KBM-7 (cell line): Measurements from ENCODE around the gene HOXB5.

ENCODE experiments used
- DNase-seq: peaks from one replicate; pipeline ENCODE4 v3.0.0-alpha.2; 2015
- in situ Hi-C: fragments of 300-500 bp; cut with MboI; formaldehyde crosslinking; loops from 2 replicates; pipeline ENCODE4 v1.14.3; 2020; ENCODE audit warnings: low sequenced_read_pairs, low pct_unique_long_range_greater_than_20kb, mixed read lengths

Gene HOXB5

DNA sequence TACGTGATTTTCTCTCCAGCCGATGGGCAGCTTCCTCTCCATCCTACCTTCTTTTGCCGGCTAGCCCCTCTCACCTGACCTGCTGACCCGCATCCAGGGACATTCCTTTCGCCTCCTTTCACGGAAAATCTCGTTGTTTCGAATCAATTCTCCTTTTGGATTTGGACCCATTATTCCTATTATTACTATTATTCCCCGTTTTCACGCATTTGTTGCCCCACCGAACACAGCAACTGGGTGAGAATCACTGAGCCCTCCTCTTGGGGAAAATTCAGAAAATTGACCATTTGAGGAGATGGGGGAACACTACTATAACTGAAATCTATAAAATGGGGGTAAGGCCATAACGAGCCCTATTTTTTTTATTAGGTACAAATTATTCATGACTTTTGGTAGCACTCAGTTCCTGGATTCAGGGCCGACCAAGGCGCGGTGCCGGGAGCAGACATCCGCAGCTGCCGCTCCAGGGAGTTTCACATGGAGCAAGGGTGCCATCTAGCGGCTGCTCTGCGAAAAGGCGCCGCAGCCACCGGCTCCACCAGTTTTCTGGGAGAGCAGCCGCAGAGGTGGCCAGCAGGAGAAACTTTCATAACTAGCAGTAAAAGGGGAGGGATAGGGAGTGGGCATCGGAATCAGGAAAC, 24.8 kb upstream of the HOXB5 start:
- in situ Hi-C loops, result no loop called here

DNA sequence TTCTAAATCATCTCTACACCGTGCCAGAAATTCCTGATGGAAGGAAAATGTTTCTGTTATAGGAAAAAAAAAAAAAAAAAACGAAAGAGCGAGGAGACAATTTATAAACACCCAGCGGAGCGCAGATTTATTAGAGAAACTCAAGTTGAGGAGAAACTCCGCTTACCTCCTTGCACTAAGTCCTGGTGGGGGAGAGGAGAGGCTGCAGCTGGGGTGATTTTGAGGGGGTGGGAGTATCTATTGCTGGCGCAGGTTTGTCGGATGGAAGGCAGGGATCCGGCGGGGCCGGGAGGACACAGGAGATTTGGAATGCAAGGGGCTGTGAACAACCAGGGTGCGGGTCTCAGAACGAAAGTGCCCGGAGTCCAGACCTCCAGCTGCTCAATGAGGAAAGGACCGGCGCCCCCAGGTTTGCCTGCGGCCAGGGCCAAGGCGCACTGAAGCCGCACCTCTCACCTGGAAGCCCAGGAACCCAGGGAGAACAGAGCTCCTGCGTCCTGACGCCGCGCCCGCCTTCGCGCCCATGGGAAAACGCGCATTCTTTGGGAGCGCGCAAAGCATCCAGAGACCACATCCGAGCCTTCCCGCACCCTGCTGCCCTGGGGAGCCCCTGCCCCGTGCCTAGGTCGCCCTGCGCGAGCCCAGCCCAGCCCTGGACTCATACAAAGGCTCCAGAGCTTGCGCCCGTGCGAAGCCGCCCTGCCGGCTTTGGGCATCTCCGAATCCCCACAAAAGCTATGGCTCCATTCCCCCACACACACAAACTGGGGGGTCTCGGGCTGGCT, 24.1 kb upstream of the HOXB5 start:
- in situ Hi-C loops, result no loop called here
- no peak for DNase-seq

More for the DNA sequence above, 24.8 kb upstream of the HOXB5 start:
- DNase-seq, result peak; percentile 90

DNA sequence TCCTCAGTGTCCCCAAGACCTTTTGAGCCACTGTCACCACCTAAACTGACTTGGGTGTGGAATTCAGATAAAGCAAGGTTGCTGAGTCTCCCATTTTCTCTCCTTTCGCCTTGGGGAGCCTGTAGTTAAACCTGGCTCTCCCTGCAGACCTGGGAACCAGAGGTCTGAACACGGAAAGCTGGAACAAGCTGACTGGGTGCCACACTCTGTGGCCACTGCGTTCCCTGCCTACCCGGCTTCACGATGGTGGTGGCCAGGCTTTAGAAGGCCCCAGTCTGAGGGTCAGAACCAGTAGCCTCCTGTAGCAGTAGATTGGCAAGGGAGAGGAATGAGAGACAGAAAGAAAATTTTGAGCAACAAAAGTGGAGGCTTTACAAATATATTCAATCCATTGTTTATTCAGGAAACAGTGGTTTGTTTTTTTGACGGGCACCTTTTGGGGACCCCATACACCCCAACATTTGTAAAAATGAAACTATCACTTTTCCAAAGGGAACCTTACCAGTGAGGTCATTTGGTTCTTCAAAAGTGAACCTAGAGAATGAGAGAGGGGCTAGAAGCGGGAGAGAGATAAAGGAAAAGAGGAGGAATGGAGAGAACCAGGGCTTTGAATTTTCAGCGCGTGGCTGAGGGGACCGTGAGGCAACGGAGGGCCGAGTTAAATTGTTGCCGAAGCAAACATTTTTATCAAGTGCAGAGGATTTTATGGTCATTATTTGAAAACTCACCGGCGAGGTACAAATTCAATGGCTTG, 23.3 kb upstream of the HOXB5 start:
- in situ Hi-C loops, result no loop called here
- no peak for DNase-seq

DNA sequence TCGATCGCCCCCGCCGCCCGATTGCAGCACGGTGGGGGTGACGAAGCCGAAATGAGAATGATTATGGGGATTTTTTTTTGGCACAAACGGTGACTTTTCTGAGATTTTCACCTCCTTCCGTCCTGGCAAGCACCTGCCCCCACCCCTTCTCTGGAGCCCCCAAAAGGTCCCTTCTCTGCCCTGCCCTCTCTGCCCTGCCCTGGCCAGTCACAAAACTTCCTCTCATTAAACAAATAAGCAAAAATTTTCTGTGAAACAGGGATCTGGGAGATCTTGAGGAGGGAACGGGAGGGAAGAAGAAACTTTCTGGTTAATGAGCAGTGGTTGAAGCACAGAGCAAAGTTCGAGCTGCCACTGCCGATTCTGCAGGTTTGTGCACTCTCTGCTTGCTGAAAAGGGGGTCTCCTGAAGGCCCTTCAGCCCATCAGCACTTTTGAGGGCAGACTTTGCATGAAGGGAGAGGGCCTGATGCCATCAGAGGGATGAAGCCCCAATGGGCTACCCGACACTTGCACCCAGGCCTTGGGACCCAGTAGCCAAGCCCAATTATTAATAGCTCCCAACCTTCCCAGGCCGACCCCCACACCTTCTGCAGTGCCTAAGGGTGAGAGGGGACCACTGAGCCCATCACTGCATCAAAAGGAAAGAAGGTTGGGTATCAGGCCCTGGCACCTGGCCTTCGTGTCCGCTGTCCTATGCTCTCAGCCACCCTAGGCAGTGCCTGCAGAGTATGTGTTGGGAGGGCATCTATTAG, 22.6 kb upstream of the HOXB5 start:
- in situ Hi-C loops, result no loop called here

DNA sequence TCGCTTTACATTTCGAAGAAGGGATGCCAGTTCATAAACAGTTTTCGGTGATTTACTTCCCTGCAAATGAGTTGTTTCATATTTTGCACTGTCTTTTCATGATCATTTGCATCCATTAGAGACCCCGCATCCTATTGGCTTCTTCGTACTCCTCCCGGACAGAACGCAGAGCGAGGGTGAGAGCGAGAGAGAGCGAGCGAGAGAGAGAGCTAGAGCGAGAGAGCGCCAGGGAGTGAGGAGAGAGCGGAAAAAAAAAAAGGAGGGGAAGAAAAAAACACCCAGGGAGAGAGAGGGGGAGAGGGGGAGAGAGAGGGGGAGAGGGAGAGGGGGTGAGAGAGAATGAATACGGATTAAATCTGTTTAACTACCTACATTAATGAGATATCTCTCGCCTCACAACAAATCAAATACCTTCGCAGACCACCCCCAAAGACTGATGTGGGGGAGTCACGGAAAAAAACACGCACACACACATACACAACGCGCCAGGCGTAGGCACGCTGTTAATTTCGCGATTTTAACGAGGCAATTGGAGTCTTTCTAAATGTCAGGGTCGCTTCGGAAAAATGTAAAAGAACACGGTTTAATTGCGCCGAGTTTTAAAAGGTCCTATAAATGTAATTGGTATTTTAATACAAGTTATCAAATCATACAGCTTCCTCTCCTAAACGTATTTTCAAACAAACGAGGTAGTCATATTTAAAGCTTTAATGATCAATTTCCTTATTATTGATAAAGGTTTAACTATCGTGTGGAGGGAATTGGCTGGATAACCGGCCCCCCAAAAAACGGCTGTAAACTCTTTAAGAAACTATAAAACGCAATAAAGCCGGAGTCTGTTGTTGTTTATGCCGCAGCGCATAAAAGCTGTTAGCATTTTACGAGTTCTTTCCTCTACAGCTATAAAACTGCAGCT, 21.7 kb upstream of the HOXB5 start, which contains the start of gene HOXB8:
HOXB8 (minus strand) TSS at position 246 of the 916 bp plus-strand sequence. CDS start 588 bp downstream, outside the sequence.
- in situ Hi-C loops, result no loop called here
- DNase-seq, result no peak

More for the DNA sequence above, 22.6 kb upstream of the HOXB5 start:
- no peak for DNase-seq

DNA sequence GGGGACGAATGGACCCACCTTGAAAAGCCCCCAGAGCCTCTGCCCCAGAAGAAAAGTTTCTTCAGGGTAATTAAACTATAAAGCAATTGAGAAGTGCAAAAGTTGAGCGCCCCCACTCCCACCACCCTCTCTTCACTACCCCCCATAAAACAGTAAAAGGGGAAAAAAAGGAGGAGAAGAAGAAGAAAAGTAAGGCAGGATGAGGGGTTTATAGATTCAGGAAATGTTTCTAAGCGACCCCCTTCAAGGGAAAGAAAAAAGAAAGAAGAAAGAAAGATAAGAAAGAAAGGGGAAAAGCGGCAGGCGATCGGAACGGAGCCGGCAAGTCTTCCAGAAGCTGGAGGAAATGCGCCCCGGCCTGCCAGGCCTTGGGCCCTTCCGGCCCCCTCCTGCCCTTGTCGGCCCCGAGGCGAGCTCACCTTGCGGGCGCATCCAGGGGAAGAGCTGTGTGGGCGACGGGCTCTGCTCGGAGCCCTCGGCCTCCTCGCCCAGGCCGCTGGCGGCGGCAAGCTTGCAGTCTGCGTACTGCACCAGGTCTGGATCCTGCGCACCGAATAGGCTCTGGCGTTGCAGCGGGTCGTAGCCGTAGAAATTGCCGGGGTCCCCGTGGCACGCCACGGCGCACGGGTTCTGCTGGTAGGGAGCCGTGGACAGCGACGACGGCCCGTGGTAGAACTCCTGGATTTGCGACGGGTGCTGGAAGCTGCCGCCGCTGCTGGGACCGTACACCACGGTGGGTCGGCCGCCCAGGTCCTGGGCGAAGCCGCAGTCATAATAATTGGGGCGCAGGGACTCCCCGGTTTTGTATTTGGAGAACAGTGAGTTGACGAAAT, 20.5 kb upstream of the HOXB5 start:
- in situ Hi-C loops, result no loop called here

DNA sequence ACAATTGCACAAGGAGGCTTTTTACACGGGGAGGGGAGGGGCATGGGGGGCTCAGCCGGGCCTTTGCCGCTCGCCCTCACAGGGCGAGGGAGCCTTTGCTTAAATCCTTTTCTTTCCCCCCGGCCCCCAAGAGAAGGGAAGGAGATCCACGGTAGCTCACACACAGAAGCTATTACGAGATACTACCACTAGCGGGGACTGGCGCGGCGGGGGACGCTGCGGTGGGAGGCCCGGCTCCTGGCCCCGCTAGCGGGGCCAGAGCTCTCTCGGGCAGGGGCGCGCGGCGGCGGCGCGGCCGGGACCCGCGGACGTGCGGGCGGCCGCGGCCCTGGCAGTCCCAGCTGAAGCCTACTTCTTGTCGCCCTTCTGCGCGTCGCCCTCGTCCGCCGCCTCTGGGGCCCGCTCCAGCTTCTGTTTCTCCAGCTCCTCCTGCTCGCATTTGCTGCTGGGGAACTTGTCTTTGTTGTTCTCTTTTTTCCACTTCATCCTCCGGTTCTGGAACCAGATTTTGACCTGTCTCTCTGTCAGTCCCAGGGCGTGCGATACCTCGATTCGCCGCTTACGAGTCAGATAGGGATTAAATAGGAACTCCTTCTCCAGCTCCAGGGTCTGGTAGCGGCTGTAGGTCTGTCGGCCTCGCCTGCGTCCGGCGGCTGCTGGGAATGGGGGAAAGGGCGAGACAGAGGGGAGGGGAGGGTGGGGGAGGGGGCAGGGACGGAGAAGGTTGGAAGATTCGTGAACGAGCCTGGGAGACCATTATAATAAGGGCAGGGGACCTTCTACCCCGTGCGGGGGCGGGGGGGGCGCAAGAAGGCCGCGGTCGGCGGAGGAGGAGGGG, 19.5 kb upstream of the HOXB5 start:
- in situ Hi-C loops, result no loop called here
- peak; percentile 40 for DNase-seq

More for the DNA sequence above, 20.5 kb upstream of the HOXB5 start:
- no peak for DNase-seq

DNA sequence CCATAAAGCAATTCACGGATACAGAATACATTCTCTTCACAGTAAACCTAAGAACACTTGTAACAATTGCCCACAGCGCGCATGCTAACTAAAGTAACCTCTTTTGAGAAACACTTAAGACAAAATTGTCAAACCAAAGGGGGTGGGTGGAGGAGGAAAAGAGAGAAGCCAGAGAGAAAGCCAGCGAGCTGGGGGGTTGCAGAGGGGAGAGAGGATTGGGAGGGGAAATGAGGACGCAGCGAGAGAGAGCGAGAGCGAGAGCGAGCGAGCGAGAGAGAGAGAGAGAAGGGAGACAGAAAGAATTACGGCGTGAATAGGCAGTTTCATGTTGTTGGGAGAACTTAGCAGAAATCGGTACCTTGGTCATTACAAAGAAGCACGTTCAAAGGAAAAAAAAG, 18.9 kb upstream of the HOXB5 start:
- in situ Hi-C loops, result no loop called here
- no peak for DNase-seq

DNA sequence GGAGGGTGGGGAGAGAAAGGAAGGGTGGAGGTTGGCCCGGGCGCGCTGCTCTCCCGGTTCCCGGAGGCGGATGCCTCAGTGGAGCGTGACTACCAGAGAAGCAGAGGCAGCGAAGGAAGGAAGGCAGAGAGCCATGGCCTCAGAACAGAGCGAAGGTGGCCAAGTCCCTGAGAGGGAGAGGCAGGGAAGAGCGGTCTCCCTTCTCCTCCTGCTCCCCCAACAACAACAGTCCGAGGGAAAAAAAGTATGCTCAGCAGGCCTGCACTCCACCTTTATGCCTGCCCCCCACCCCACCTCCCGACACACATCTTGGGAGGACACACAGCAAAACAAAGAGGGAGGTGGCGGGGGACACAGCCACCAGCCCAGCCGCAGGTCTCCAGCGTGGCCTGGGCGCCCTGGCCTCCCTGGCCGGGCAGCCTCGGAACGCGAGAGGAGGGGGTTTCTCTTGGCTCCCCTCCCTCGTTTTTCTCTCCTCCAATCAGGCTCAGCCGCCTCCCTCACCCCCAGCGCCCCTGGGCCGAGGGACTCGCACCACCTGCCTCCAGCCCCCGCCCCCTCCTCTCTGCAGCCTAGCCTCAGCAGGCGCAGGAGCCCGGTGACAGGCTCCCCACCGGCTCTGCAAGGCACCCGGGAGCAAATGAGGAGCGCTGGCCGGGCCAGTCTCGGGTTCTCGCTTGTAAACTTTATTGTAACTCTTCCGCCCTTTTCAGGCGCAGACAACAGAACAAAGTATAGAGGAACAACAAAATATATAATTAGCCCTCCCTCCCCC, 18.3 kb upstream of the HOXB5 start:
- in situ Hi-C loops, result no loop called here
- DNase-seq, result no peak

DNA sequence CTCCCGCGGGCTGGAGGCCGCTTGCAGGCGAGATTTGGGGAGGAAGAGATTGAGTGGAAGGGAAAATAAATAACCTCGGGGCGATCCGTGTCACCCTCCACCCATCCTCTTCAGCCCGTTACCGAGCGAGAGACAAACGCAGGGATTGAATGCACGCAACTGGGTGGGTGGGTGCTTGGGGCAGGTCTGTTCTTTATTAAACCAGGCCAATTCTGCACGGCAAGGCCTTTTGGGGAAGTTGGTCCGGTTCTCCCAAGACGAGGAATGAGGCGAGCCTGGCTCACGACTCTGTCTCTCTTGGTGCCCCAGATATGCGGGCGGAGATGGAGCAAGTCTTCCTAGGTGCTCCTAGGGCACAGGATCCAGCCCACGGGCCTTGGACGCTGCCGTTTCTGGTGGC, 17.6 kb upstream of the HOXB5 start:
- in situ Hi-C loops, result no loop called here
- no peak for DNase-seq

DNA sequence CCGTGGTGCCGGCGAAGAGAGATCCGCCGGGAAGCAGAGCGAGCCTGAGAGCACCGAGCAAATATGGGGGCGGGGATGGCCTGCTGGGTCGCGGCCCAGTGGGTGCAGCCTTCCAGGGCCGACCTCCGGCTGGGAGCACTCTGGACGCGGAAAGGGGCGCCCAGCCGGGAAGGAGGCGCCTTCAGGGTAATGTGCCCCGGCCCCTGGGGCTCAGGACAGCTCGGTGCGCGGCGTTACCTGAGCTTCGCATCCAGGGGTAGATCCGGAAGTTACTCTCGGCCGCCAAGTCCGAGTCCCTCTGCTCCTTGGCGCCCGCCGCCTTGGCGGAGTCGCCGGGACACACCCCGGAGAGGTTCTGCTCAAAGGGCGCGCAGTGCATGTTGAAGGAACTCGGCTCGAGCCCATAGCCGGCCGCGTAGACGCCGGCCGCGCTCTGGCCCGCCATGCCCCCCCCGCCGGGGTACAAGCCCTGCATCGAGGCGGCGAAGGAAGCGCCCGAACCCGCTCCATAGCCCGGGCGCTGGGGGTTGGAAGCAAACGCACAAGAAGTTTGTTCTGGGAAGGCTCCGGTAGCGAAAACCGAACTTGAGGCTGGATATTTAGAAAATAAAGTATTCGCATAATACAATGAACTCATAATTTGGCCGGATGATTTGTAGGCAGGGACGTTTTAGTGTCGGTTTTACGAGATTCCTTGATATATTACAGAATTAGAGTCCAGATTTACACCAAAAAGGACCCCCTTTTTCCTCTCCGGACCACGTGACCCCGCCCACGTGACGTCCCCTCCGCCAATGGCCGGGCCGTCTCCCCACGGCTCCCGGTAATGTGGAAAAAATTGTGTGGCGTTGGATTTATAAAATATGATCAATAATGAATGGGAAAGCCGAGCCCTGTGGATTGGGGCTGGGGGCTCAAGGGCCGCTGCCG, 17.0 kb upstream of the HOXB5 start, which contains the start of gene HOXB7:
HOXB7 (minus strand) TSS at position 736 of the 930 bp plus-strand sequence; CDS start at position 637, 99 bp downstream.
- no peak for DNase-seq
- in situ Hi-C loops, result no loop called here

DNA sequence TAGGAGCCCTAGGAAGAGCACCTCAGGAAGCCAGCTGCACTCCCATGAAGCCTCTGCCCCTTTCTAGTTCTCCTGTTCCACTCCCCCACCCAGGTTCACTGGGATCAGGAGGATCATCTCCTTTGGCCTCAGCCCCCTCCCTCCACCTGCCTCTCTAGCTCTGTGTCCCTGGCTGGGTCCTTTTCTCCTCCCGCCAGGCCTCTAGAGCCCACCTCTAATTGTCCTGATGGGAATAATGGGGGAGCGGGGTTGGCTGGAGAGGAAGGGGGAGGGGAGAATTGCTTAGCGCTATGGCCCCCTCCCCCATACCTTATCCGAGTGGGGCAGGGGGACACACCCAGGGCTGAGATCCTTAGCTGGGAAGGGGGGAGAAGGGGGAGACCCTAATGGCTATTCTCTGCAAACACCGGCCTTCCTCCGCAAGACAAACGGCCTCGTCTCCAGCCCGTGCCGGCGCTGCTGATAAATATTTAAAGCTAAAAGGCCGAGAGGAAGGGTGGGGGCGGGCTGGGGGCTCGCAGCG, 16.2 kb upstream of the HOXB5 start:
- DNase-seq, result no peak
- in situ Hi-C loops, result no loop called here

DNA sequence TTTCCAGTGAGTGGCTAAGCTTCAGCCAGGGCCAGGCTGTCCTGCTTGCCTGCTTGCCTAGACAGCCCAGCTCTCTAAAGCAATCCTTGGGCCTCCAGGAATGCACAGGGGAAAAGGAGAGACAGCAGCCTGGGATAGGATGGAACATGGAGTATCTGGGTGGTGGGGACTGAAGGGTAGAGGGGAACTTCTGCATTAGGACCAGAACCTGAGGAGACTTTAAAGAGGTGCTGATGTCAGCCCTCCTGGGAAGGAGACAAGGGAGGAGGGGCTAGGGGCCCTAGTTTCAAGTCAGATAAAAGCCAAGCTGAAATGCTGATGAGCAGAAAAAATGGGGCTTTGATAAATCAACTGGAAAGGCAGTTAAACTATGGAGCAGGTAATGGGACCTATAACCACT, 15.5 kb upstream of the HOXB5 start:
- DNase-seq, result no peak
- in situ Hi-C loops, result no loop called here

DNA sequence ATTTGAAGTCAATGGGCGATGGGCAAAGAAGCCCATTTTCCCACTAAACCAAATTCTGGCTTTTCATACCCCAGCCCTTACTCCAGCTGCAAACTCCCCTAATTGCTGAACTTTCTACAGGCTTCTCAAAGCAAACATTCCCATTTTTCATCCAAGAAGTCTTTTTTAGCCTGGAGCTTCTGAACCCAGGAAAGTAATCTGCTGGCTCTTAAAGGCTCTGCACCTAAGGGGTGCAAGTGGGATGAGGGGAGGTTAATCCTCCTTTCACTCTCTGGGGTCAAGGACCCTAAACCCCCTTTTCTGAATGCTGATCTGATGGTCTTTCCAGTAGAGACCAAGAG, 14.9 kb upstream of the HOXB5 start:
- DNase-seq, result no peak
- in situ Hi-C loops, result no loop called here
